GM19438 (cell line): ENCODE measurements around the gene CCDC138.

ENCODE experiments used
- ATAC-seq: cut with Tn5 transposase; IDR thresholded peaks from one replicate; pipeline ENCODE4 v1.9.1; 2021; ENCODE audit warnings: low read depth; ENCODE audit not compliant: unreplicated experiment

The CCDC138 gene

GRCh38 chr2:108884619-108885018 lies 98.0 kb downstream of the CCDC138 start:
- no peak for ATAC-seq

- ATAC-seq = no peak
Observed at GRCh38 chr2:108889907-108890306, 103.3 kb downstream of the CCDC138 start.

GRCh38 chr2:108893277-108893676 lies 106.7 kb downstream of the CCDC138 start:
- ATAC-seq = no peak

- ATAC-seq = no peak
Observed at GRCh38 chr2:108894766-108895165, 108.2 kb downstream of the CCDC138 start.

GRCh38 chr2:108895188-108895587 lies 108.6 kb downstream of the CCDC138 start:
- no peak for ATAC-seq

GRCh38 chr2:108896741-108897140 lies 110.2 kb downstream of the CCDC138 start:
- ATAC-seq = no peak

- no peak for ATAC-seq
Observed at GRCh38 chr2:108898315-108899082, 111.9 kb downstream of the CCDC138 start.

GRCh38 chr2:108904680-108905079 lies 118.1 kb downstream of the CCDC138 start:
- no peak for ATAC-seq

- ATAC-seq = no peak
Observed at GRCh38 chr2:108905176-108905575, 118.6 kb downstream of the CCDC138 start.

- ATAC-seq = no peak
Observed at GRCh38 chr2:108905906-108906305, 119.3 kb downstream of the CCDC138 start.

GRCh38 chr2:108906403-108907077 lies 120.0 kb downstream of the CCDC138 start:
- ATAC-seq = no peak

- no peak for ATAC-seq
Observed at GRCh38 chr2:108907822-108908712, 121.5 kb downstream of the CCDC138 start.

- ATAC-seq = no peak
Observed at GRCh38 chr2:108908713-108909070, 122.1 kb downstream of the CCDC138 start.

- no peak for ATAC-seq
Observed at GRCh38 chr2:108909275-108909823, 122.8 kb downstream of the CCDC138 start.

- no peak for ATAC-seq
Observed at GRCh38 chr2:108910011-108910431, 123.5 kb downstream of the CCDC138 start.

- ATAC-seq = no peak
Observed at GRCh38 chr2:108910541-108911396, 124.2 kb downstream of the CCDC138 start.

GRCh38 chr2:108911401-108911800 lies 124.8 kb downstream of the CCDC138 start:
- ATAC-seq = no peak

GRCh38 chr2:108911807-108912628 lies 125.4 kb downstream of the CCDC138 start:
- no peak for ATAC-seq

- no peak for ATAC-seq
Observed at GRCh38 chr2:108912629-108912902, 126.0 kb downstream of the CCDC138 start.
